Measurements from ENCODE around the gene CEBPZ.

CEBPZ gene

DNA sequence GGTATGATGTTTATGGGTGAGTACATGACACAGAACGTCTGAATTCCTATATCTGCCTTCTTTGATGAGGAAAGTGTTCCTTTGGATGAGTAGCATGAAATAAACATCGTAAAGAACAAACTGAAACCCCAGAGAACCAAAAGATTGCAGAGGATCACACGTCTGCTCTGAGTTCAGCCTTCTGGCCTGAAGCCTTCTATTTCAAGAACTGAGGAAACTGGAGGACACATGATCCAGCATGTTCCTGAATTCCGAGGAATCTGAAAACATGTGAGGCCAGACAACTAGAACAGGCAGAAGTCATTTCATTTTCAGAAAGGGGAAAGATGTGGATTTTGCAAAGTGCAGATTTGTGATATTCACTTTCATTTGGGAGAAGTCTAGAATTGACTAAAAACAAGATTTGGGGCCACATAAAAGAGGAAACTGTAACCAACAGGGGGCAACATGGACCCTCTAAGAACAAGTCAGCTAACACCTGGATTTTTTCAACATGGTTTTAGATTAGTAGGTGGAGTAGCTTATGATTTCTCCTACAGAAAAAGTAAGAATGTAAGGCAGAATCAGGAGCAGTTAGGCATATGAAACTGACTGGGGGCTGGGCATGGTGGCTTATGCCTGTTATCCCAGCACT lies 51.3 kb downstream of the CEBPZ start:
- peak; percentile 39 for DNase-seq (ENCODE audit: low read depth)

DNA sequence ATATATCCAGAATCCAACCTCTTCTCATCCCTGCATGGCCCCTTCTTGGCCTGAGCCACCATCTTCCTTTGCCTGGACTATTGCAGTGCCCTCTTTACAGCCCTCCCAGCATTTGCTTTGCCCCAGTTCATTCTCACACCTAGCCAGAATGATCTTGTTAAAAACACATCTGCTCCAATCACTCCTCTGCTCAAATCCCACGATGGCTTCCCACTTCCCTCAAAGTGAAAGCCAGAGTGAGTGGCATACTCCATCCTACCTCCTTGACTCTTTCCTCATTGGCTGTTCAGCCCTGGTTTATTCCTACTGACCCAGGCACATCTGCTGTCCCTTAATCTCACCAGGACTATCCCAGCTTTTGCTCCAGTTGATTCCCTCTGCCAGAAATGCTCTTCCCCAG lies 57.7 kb downstream of the CEBPZ start:
- DNase-seq (ENCODE audit: low read depth) = no peak

DNA sequence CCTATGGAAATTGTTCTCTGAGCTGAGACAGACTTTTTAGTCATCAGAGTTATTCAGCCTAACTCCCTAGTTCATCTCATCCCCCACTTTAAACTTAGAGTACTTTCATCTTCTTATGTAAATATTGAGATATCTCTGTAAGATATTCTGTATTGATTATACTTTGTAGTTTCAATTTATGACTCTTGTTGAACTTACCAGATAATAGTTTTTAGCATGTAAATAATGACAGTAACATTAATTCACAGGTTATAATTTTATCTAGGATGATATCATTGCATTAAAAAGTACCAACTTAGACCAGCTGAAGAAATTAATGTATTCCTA lies 59.8 kb downstream of the CEBPZ start:
- no peak for DNase-seq (ENCODE audit: low read depth)

DNA sequence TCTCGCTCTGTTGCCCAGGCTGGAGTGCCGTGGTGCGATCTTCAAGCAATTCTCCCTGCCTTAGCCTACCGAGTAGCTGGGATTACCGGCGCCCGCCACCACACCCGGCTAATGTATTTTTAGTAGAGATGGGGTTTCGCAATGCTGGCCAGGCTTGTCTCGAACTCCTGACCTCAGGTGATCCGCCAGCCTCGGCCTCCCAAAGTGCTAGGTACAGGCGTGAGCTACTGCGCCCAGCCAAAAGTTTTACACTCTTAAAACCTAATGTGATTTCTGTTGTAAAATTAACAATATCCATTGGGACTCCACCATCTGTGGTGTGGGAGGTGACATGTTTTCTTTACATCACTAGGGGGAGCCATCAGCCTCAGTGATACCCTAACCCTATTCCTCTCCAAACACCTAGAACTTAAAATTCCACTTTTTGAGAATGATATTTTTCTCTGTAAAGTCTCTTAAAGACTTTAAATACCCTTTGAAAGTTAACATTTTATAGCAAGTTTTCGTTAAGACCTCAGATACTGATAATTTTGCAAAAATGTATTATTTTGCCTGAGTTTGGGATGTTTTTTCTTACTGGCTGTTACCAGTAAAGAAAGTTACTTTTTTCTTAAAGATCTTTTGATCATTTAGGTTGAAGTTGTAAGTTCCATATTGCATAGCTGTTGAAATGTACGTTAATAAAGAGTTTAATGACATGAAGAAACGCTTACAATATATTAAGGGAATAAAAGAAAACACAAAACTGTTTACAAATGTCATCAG lies 63.0 kb downstream of the CEBPZ start:
- DNase-seq (ENCODE audit: low read depth) = peak; percentile 62

DNA sequence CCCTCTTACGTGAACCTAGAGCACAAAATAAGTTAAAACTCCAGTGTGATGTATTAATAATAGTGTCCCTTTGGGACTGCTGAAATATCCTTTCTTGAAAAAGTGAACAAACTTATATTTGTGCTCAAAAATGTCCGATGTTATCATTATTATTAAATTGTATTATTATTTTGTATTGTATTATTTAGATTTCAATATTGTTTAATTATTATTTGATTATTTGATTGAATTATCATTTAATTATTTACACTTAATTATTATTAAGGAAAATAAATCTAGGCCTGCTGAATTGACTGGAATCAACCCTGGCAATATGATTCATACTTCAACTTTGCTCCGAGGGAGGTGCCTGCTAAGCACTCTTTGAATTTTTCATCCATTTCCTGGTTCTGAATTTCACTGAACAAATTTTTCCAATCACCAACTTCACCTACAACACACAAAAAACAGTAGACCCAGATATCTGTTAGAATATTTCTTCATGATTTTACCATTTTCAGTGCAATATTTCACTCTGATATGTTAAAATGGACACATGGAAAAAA lies 63.7 kb downstream of the CEBPZ start:
- DNase-seq (ENCODE audit: low read depth) = no peak

DNA sequence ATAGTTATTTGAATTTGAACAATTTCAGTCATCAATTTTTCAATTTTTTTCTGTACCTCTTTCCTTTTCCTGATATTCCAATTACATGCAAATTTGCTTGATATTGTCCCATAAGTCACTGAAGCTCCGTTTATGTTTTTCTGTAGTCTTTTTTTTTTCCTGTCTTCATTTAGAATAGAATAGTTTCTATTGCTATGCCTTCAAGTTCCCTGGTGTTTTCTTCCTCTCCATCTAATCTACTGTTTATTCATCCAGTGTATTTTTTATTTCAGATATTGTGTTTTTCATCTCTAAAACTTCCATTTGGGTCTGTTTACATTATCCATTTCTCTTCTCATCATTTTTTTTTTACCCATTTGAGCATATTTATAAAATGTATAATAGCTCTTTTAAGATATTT lies 66.6 kb downstream of the CEBPZ start:
- no peak for DNase-seq (ENCODE audit: low read depth)

DNA sequence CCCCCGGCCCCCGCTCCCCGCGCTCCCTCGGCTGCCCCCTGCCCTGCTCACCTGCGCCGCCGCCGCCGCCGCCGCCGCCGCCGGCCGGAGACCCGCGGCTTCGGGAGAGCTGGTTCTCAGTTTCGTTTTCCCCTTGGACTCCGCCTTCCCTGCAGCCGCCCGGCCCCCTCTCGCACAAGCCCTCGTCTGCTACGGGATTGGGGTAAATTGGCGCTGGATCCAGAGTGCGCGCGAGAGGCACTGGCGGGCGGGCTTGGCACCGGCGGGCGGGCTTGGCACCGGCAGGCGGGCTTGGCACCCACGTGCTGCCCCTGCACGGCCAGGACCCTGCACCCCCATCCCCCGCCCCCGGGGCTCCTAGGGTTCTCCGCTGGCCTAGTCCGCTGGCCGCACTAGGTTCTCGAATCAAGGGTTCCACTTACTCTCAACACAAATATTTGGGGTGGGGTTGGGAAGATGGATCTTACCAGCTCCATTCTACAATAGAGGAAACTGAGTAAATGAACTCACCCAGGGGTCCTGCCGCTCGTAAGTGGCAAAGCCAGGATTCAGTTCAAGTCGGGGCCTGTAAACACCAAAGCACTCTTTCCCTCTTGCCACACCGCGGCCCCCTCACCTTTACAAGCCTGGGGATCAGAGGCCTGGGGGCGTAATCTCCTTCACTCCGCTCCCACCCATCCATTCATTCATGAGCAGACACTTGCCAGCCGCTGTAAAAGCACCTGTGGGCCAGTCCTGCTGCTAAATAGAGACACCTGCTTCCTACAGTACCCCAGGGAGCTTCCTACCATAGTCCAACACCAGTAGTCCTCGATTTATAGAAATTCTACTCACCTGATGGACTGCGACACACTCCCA lies 74.3 kb downstream of the CEBPZ start, which contains the start of gene EIF2AK2:
Gene EIF2AK2 (minus strand): TSS at position 124 of the 858 bp plus-strand sequence. CDS start 9,174 bp downstream, outside the sequence.
- peak; percentile 89 for DNase-seq (ENCODE audit: low read depth)

DNA sequence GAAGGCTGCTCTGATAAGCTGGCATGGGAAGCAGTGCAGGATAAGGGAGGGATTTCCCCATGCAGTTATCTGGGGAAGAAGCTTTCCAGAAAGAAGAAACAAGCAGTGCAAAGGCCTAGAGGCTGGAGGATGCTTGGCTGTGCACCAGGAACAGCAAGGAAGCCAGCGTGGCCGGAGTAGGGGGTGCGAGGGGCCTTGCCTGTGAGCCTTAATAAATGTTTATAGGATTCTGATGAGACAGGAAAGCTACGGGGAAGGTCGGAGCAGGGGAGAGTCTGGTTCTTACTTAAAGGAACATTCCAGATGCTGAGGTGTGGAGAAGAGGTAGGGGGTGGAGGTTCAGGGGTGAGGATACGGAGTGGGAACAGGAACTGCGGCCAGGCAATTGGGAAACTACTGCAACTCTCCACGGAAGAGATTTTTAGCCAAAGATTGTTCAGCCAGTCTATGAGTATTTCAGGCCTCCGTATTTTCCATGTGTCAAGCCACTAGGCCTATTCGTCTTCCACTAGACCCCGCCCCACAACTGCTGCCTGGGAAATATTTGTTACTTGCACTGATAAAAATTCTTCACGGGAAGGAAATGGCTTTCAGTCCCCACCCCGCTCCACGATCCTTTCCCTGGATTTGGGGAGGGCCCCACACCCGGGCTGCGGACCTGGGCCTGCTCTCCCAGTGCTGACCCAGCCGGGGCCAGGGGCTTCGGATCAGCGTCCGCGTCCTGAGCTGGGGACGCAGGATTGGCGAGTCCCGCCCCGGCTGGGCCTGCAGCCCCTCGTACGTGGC lies 75.1 kb downstream of the CEBPZ start:
- peak; percentile 67 for DNase-seq (ENCODE audit: low read depth)

DNA sequence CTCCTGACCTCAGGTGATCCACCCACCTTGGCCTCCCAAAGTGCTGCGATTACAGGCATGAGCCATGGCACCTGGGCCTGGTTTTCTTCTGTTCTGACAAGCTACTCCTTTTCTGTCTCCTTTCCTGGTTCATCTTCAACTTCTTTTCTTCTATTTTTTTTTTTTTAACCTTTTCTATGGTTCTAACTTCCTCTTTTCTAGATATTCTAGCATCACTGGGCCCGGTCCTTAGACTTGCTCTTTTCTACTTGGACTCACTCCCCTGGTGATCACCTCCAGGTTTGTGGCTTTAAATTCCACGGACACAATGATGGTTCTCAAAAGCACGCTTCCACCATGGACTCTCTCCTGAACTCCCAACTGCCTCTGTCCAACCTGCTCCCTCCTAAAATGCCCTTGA lies 76.6 kb downstream of the CEBPZ start:
- DNase-seq (ENCODE audit: low read depth) = no peak

DNA sequence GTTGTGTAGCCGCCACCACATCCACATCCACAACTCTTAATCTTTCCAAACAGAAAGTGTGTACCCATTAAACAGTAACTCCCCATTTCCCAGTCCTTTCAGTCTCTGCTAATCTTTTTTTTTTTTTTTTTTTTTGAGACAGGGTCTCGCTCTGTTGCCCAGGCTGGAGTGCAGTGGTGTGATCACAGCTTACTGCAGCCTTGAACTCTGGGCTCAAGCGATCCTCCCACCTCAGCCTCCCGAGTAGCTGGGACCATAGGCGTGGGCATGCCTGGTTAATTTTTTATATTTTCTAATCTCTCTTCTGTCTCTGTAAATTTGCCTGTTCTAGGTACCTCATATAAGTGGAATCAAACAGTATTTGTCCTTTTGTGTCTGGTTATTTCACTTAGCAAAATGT lies 78.2 kb downstream of the CEBPZ start:
- DNase-seq (ENCODE audit: low read depth) = no peak
